H54 (cell line): ENCODE results near the gene TMEFF2.
"Not testable (repeated sequence)": the region's sequence is repeated elsewhere in the genome, so short reads cannot be mapped to it uniquely, and the experiment has no call there.

ENCODE experiments used
- DNase-seq: peaks from one replicate; pipeline ENCODE4 v3.0.0; 2011; ENCODE audit warnings: low spot score, mixed read lengths; ENCODE audit not compliant: insufficient read length
- FAIRE-seq: peaks from 3 replicates; lab custom pipeline; 2011; peaks lifted over from hg19 to GRCh38; lab: Jason Lieb, UNC
- POLR2A ChIP-seq: IDR thresholded peaks from 2 replicates; pipeline ENCODE4 v1.6.1; 2011; ENCODE audit warnings: low read depth, mild to moderate bottlenecking, low read length

Gene TMEFF2

DNA sequence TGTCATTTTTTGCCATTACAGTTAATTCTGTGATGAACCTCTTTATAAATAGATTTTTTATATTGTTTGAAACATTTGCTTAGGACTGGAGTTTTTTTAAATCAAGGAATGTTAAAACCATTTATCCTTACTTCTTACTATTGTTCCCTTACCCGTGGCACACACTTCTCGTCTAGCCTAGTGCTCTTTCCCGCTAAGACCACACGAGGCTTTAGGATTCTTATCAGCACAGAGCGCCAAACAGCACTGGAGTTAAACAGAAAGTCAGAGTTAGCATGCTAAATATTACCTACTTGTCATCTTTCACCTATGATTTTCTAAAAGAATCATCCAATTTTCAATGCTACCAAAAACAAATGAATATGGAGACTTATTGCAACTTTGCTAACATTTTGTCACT lies 112.6 kb downstream of the TMEFF2 start:
- no peak for DNase-seq
- FAIRE-seq, result no peak
- no peak for TF ChIP-seq POLR2A

DNA sequence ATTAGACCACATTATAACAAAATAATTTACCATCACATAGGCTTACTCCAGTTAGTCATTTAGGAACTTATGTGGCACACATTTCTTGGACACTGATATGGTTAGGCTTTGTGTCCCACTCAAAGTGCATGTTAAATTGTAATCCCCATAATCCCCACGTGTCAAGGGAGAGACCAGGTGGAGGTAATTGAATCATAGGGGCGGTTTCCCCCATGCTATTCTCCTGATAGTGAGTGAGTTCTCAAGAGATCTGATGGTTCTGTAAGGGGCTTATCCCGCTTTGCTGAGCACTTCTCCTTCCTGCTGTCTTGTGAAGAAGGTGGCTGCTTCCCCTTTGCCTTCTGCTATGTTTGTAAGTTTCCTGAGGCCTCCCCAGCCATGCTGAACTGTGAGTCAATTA lies 114.6 kb downstream of the TMEFF2 start:
- FAIRE-seq, DNase-seq: not testable (repeated sequence)

DNA sequence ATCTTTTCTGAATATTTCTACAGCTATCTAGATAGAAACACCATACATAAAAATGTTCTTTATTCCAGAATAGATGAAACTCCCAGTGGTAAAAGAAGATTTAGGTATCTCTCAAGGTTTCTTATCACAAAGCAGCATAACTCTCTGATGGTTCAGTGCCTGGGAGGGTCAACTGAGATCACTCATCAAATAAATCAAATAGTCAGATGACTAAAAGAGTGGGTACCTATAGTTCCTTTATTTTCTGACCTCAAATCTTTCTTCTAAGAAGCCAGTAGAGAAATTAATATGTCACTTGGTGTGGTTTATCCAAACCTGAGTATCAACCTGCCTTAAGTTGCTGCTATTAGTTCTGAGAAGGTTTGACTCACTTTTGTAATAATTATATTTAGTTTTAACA lies 120.9 kb downstream of the TMEFF2 start:
- TF ChIP-seq POLR2A, result no peak
- no peak for DNase-seq
- no peak for FAIRE-seq

DNA sequence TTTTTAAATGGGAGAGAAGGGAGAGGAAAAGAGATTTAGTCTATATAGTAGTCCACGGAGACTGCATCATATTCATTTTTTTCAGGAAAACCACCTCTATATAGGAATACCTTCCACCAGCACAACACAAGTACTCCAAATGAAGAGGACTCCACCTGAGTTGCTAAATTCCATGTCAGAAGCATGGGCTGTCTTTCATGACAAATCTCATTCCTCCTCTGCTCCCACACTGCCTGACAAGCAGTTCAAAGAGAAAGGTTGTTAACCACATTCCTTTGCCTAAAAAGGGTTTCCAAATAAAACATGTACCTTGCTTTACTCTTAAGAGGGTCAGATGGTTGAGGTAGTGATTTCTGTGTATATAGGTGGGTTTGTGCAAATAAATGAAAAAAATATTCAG lies 122.0 kb downstream of the TMEFF2 start:
- FAIRE-seq, result no peak
- no peak for DNase-seq
- no peak for TF ChIP-seq POLR2A

DNA sequence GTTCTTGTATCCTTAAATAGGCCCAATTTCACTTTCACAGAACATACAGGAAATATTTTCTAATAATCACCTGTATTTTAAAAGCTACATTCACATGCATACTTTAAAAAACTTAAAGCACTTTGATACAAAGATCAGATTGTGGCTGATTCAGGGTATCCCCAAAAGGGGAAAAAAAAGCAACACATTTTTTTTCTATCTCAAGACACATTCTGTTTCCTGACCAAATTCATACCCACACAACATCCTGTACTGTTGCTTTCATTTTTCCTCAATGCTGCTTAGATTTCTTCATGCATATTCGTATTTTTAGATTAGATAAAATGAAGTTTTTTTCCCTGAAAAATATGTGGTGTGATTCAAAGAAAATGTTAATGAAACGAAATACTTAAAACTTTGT lies 122.5 kb downstream of the TMEFF2 start:
- FAIRE-seq, result no peak
- TF ChIP-seq POLR2A, result no peak
- no peak for DNase-seq

DNA sequence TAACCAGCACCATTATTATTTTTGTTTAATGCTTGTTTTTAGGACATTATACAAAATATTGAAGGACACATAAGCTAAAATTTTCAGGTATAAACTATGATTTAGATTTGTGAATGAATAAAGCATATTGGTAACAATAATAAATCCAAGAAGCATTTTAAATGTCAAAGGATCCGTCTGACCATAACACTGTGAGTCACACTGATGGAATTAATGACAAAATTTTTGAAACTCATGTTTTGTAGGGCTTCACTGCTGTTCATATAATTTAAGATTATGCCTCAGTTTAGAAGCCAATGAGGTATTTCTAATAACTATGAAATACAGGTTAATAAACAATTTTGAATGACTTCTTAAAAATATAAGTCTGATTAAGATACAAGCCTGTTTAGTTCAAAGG lies 124.6 kb downstream of the TMEFF2 start:
- FAIRE-seq (peak; percentile 80), DNase-seq (no peak)
- TF ChIP-seq POLR2A, result no peak

DNA sequence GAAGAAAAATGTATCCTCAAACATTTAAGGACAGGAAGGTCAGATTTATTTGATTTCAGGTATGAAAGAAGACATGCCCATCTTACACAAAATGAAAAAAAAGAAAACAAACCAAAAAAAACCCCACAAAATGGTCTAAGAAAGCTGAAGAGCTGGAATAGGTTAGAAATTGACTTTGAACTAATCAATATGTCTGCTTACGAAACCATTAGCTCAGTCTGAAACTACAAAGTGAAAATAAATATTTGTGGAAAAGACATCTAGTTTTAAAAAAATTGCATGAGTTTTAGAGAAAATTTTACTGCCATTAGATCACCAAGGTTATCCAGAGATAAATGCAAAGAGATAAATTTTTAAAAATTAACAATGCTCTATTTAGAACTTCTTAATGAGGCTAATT lies 125.3 kb downstream of the TMEFF2 start:
- DNase-seq, result no peak
- FAIRE-seq, result no peak
- no peak for TF ChIP-seq POLR2A

DNA sequence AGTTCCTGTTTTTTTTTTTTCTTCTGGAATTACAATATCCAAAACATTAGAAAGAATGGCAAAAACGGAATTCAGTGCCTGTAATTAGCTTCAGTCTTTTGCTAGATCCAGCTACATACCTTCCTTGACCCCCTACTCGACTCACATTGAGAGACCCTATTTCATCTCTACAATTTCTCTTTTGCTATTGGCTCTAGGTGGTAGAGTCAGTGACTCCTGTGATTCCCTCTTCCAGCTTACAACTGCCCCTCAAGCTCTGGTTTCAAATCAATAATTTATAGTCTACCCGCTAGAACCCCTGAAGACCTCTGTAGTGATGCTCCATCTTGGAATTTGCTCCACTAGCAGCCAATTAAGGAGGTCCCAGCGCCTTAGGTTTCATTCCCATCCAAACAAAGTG lies 125.8 kb downstream of the TMEFF2 start:
- FAIRE-seq (no peak), DNase-seq (no peak)
- no peak for TF ChIP-seq POLR2A

DNA sequence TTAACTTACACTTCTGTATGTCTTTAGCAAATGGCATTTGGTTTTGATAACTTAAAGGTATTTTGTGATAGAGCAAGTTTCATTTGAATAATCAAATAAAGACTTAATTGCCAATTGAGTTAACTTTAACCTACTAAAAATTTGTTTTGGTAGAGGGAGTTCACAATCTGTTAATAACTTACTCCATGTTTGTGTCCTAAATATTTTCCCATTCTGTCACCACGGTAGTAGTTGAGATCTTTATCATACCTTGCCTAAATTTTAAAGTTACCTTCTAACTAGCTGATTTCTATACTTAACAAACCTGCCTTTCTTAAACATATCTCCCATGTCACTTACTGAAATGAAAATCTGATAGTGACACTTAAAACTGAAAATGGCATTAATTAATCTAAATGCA lies 127.1 kb downstream of the TMEFF2 start:
- no peak for DNase-seq
- TF ChIP-seq POLR2A, result no peak
- FAIRE-seq, result no peak

DNA sequence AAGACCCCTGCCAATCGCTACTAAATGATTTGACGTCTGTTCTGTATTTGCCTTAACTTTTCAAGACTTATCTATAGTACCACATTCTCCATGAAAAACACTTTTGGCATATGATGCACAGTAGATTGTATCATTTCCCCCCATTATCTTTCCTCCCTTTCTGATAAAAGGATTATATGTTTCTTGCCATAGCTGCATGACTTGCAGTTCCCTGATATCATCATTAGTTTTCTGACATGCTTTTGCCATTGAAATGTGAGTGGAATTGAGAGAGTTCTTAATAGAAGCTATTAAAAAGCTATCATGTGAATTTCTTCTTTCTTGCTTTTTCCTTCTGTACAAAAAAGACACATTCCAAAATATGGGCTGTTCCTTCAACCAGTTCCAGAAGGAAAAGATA lies 130.3 kb downstream of the TMEFF2 start:
- DNase-seq (no peak), FAIRE-seq (peak; percentile 11)
- no peak for TF ChIP-seq POLR2A

DNA sequence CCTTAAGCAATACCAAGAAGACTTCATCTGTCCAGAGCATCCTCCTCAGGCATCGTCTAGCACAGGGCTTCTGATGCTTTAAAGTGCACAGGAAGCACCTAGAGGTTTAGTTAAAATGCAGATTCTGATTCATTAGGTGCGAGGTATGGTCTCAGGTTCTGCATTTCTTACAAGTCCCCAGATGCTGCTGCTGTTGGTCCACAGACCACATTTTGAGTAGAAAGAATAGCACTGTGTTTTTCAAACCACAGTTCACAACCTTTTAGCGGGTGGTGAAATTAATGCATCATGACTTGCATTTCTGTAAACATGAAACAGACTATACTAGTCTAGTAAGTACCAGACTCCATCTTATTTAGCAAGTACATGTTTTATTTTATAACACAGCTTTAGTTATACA lies 134.6 kb downstream of the TMEFF2 start:
- FAIRE-seq (peak; percentile 23), DNase-seq (no peak)
- no peak for TF ChIP-seq POLR2A

DNA sequence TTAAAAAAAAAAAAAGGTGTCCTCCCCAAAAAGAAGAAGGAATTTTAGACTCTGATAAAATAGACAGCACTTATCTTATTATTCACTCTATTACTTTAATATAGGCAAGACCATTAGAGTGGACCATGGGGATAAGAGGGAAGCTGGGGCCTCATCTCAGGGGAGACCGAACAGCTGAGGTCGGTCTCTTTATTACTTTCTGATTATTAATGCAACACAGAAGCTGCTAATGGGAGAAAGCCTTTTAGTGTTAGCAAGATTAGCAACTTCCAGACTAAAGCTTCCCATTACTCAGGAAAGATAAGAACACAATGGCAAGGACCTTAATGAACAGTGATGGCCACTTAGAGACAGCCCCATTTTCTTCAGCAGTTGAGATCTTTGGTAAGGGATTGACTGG lies 135.5 kb downstream of the TMEFF2 start:
- FAIRE-seq (no peak), DNase-seq (no peak)
- no peak for TF ChIP-seq POLR2A

DNA sequence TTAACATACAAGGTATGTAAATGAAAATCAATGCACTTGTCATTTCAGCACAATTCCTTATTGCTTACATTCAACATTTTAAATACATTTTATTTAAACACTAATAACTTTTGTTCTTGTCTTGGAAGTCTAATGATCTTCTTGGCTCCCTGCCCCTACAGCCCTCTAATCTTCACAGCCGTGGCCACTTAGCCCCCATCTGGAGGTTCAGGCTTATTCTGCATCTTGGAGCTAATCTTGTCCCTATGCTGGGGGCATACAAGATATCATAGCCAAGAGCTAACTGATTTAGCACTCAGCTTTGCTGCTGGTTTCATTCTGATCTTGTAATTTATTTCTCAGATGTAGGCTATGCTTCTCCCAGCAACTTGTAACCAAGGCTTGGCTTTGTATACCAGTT lies 140.8 kb downstream of the TMEFF2 start:
- no peak for TF ChIP-seq POLR2A
- DNase-seq, result no peak
- no peak for FAIRE-seq

DNA sequence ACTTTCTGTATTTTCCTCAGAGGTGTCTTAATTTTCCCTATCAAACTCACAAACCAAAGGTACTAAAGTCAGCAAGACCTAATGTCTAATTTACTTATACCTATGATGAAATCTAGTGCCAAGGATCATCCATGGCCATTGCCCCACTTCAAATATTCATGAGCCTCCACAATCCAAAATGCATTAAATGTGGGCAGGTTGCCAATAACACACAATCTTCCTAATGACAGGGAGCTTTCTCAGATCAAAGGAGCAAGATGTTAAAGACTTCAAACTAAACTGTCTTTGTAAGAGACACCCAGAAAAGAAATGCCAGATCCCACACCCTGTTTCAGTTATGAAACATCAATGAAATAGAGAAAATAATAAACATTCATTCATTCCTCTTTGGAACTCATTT lies 143.2 kb downstream of the TMEFF2 start:
- no peak for TF ChIP-seq POLR2A
- no peak for FAIRE-seq
- no peak for DNase-seq

DNA sequence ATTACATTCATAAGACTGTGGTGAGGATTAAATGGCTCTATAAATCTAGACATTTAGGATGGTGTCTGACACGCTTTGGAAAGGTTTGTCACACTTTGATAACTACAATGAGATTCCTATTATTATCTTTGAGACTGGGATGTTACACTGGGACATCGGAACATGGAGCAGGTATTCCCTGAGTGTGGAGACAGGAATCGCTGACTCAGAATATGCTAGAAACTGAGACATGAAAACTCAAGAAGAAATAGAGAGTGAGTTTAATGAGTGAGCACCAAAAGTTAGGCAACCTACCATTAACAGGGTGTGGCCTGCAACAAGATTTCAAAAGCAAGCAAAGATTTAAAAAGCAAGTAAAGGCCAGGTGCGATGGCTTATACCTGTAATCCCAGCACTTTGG lies 145.4 kb downstream of the TMEFF2 start:
- DNase-seq (no peak), FAIRE-seq (no peak)

More for the DNA sequence above, 145.4 kb downstream of the TMEFF2 start:
- no peak for TF ChIP-seq POLR2A
